Measurements from ENCODE around the gene CDO1. TPM values are rescaled to one million over a fixed set of nuclear protein-coding genes. Genes with fewer than 3 reads are reported as not detected.
"Not testable (repeated sequence)": the region's sequence is repeated elsewhere in the genome, so short reads cannot be mapped to it uniquely, and the experiment has no call there.

The CDO1 gene
- polyA plus RNA-seq, 1 donor from 2014 or later, result not detected

- H3K27ac Mint-ChIP-seq, result no peak overlapping the region
- H3K4me1 Mint-ChIP-seq, result peaks cover 11 to 16% (median 13%) of the 10 kb centered on the region in 3 donors
- H3K36me3 Mint-ChIP-seq, result no peaks in the 10 kb centered on the region
- H3K4me3 Mint-ChIP-seq, result peak overlapping the region; percentile 15 to 86 (median 76)
- H3K9me3 Mint-ChIP-seq, result peaks cover 0 to 2% (median 0%) of the 10 kb centered on the region in 3 donors
- peaks cover 40% of the 10 kb centered on the region for H3K27me3 Mint-ChIP-seq
Measured at GRCh38 chr5:115815006-115815692, 1.3 kb downstream of the CDO1 start.

- no peaks in the 10 kb centered on the region for H3K36me3 Mint-ChIP-seq
- peaks cover 40% of the 10 kb centered on the region for H3K27me3 Mint-ChIP-seq
- H3K9me3 Mint-ChIP-seq, result peaks cover 0 to 2% (median 0%) of the 10 kb centered on the region in 3 donors
- H3K4me3 Mint-ChIP-seq, result no peak overlapping the region
- H3K27ac Mint-ChIP-seq, result no peak overlapping the region
- peaks cover 11 to 16% (median 13%) of the 10 kb centered on the region in 3 donors for H3K4me1 Mint-ChIP-seq
Measured at GRCh38 chr5:115813719-115814118, 2.7 kb downstream of the CDO1 start.

- Mint-ChIP-seq H3K36me3 (no peaks in the 10 kb centered on the region), H3K27me3 (peaks cover 40% of the 10 kb centered on the region), H3K27ac (no peak overlapping the region), H3K9me3 (no peaks in the 10 kb centered on the region), H3K4me1 (peaks cover 9 to 16% (median 13%) of the 10 kb centered on the region in 3 donors), H3K4me3 (no peak overlapping the region)
Measured at GRCh38 chr5:115812372-115812771, 4.1 kb downstream of the CDO1 start.

GRCh38 chr5:115811406-115811805, 5.1 kb downstream of the CDO1 start:
- no peak overlapping the region for H3K4me3 Mint-ChIP-seq
- H3K9me3 Mint-ChIP-seq, result no peaks in the 10 kb centered on the region
- H3K4me1 Mint-ChIP-seq, result peaks cover 9 to 13% (median 13%) of the 10 kb centered on the region in 3 donors
- no peak overlapping the region for H3K27ac Mint-ChIP-seq
- H3K27me3 Mint-ChIP-seq, result peaks cover 36% of the 10 kb centered on the region
- no peaks in the 10 kb centered on the region for H3K36me3 Mint-ChIP-seq

GRCh38 chr5:115810761-115811160, 5.7 kb downstream of the CDO1 start:
- Mint-ChIP-seq H3K4me1 (peaks cover 6 to 13% (median 9%) of the 10 kb centered on the region in 3 donors), H3K36me3 (no peaks in the 10 kb centered on the region), H3K9me3 (no peaks in the 10 kb centered on the region), H3K4me3 (no peak overlapping the region), H3K27ac (no peak overlapping the region), H3K27me3 (peaks cover 31% of the 10 kb centered on the region)

GRCh38 chr5:115809946-115810345, 6.5 kb downstream of the CDO1 start:
- H3K9me3 Mint-ChIP-seq, result no peaks in the 10 kb centered on the region
- H3K4me3 Mint-ChIP-seq, result no peak overlapping the region
- H3K27ac Mint-ChIP-seq, result no peak overlapping the region
- H3K27me3 Mint-ChIP-seq, result peaks cover 23% of the 10 kb centered on the region
- peaks cover 0 to 6% (median 2%) of the 10 kb centered on the region in 3 donors for H3K4me1 Mint-ChIP-seq
- no peaks in the 10 kb centered on the region for H3K36me3 Mint-ChIP-seq

GRCh38 chr5:115808066-115808465, 8.4 kb downstream of the CDO1 start:
- H3K4me1 Mint-ChIP-seq, H3K27me3 Mint-ChIP-seq, H3K4me3 Mint-ChIP-seq, H3K9me3 Mint-ChIP-seq, H3K36me3 Mint-ChIP-seq, H3K27ac Mint-ChIP-seq: not testable (repeated sequence)

GRCh38 chr5:115807654-115808052, 8.8 kb downstream of the CDO1 start:
- H3K4me1 Mint-ChIP-seq, result no peaks in the 10 kb centered on the region
- no peak overlapping the region for H3K4me3 Mint-ChIP-seq
- H3K27me3 Mint-ChIP-seq, result peaks cover 3% of the 10 kb centered on the region
- H3K27ac Mint-ChIP-seq, result no peak overlapping the region
- H3K9me3 Mint-ChIP-seq, result no peaks in the 10 kb centered on the region
- H3K36me3 Mint-ChIP-seq, result no peaks in the 10 kb centered on the region

GRCh38 chr5:115806986-115807653, 9.3 kb downstream of the CDO1 start:
- no peaks in the 10 kb centered on the region for H3K36me3 Mint-ChIP-seq
- H3K27me3 Mint-ChIP-seq, result peaks cover 3% of the 10 kb centered on the region

GRCh38 chr5:115801984-115802383, 14.5 kb downstream of the CDO1 start:
- Mint-ChIP-seq H3K4me1 (no peaks in the 10 kb centered on the region), H3K4me3 (no peak overlapping the region), H3K27me3 (no peaks in the 10 kb centered on the region), H3K9me3 (peaks cover 0 to 2% (median 0%) of the 10 kb centered on the region in 3 donors), H3K27ac (no peak overlapping the region), H3K36me3 (no peaks in the 10 kb centered on the region)

More at GRCh38 chr5:115806986-115807653, 9.3 kb downstream of the CDO1 start:
- Mint-ChIP-seq H3K4me1 (no peaks in the 10 kb centered on the region), H3K27ac (no peak overlapping the region), H3K4me3 (no peak overlapping the region), H3K9me3 (peaks cover 0 to 2% (median 0%) of the 10 kb centered on the region in 3 donors)

GRCh38 chr5:115801152-115801551, 15.3 kb downstream of the CDO1 start:
- Mint-ChIP-seq H3K4me1 (no peaks in the 10 kb centered on the region), H3K36me3 (no peaks in the 10 kb centered on the region), H3K27ac (no peak overlapping the region), H3K27me3 (no peaks in the 10 kb centered on the region), H3K4me3 (no peak overlapping the region), H3K9me3 (peaks cover 0 to 2% (median 0%) of the 10 kb centered on the region in 3 donors)

GRCh38 chr5:115800108-115800507, 16.4 kb downstream of the CDO1 start:
- Mint-ChIP-seq H3K27me3 (no peaks in the 10 kb centered on the region), H3K4me1 (no peaks in the 10 kb centered on the region), H3K36me3 (no peaks in the 10 kb centered on the region), H3K9me3 (peaks cover 0 to 2% (median 0%) of the 10 kb centered on the region in 3 donors), H3K4me3 (no peak overlapping the region), H3K27ac (no peak overlapping the region)

GRCh38 chr5:115798252-115798651, 18.2 kb downstream of the CDO1 start:
- peaks cover 2% of the 10 kb centered on the region for H3K27me3 Mint-ChIP-seq
- H3K27ac Mint-ChIP-seq, result no peak overlapping the region
- H3K4me1 Mint-ChIP-seq, result no peaks in the 10 kb centered on the region
- peaks cover 0 to 2% (median 0%) of the 10 kb centered on the region in 3 donors for H3K9me3 Mint-ChIP-seq
- no peak overlapping the region for H3K4me3 Mint-ChIP-seq
- no peaks in the 10 kb centered on the region for H3K36me3 Mint-ChIP-seq

GRCh38 chr5:115796656-115797055, 19.8 kb downstream of the CDO1 start:
- no peaks in the 10 kb centered on the region for H3K9me3 Mint-ChIP-seq
- H3K36me3 Mint-ChIP-seq, result no peaks in the 10 kb centered on the region
- no peak overlapping the region for H3K4me3 Mint-ChIP-seq
- H3K4me1 Mint-ChIP-seq, result no peaks in the 10 kb centered on the region
- peaks cover 9% of the 10 kb centered on the region for H3K27me3 Mint-ChIP-seq
- no peak overlapping the region for H3K27ac Mint-ChIP-seq

GRCh38 chr5:115795700-115796099, 20.8 kb downstream of the CDO1 start:
- Mint-ChIP-seq H3K4me1 (no peaks in the 10 kb centered on the region), H3K4me3 (no peak overlapping the region), H3K27me3 (peaks cover 9% of the 10 kb centered on the region), H3K36me3 (no peaks in the 10 kb centered on the region), H3K27ac (no peak overlapping the region), H3K9me3 (no peaks in the 10 kb centered on the region)

- H3K36me3 Mint-ChIP-seq, result peaks cover 1% of the 10 kb centered on the region
- H3K27ac Mint-ChIP-seq, result no peak overlapping the region
- H3K4me3 Mint-ChIP-seq, result no peak overlapping the region
- peaks cover 22% of the 10 kb centered on the region for H3K27me3 Mint-ChIP-seq
- peaks cover 0 to 4% (median 0%) of the 10 kb centered on the region in 3 donors for H3K4me1 Mint-ChIP-seq
- H3K9me3 Mint-ChIP-seq, result no peaks in the 10 kb centered on the region
Measured at GRCh38 chr5:115788440-115788839, 28.0 kb downstream of the CDO1 start.

All from IgD-negative memory B cell (primary cell).